LHCN-M2 (cell line): Measurements from ENCODE around the gene FAM227A. TPM values are rescaled to one million over a fixed set of nuclear protein-coding genes. Genes with fewer than 3 reads are reported as not detected.

Source experiments
- DNase-seq: peaks from one replicate; pipeline ENCODE4 v3.0.0-alpha.2; 2012; ENCODE audit warnings: low read depth
- polyA plus RNA-seq: library from polyadenylated mRNA; unstranded; fragments of >200 nt; gene quantifications from one replicate; pipeline ENCODE4 v1.2.1, GENCODE V29; 2012; ENCODE audit warnings: missing spikeins
- total RNA-seq: library from RNA; depleted of rRNA; stranded (reverse); fragments of >200 nt; gene quantifications from 2 replicates; pipeline ENCODE4 v1.2.3, GENCODE V29; 2014; rRNA removed

Gene FAM227A
- total RNA-seq = 0.51 and 1.4 TPM in 2 replicates
- polyA plus RNA-seq = 0.22 TPM

DNA sequence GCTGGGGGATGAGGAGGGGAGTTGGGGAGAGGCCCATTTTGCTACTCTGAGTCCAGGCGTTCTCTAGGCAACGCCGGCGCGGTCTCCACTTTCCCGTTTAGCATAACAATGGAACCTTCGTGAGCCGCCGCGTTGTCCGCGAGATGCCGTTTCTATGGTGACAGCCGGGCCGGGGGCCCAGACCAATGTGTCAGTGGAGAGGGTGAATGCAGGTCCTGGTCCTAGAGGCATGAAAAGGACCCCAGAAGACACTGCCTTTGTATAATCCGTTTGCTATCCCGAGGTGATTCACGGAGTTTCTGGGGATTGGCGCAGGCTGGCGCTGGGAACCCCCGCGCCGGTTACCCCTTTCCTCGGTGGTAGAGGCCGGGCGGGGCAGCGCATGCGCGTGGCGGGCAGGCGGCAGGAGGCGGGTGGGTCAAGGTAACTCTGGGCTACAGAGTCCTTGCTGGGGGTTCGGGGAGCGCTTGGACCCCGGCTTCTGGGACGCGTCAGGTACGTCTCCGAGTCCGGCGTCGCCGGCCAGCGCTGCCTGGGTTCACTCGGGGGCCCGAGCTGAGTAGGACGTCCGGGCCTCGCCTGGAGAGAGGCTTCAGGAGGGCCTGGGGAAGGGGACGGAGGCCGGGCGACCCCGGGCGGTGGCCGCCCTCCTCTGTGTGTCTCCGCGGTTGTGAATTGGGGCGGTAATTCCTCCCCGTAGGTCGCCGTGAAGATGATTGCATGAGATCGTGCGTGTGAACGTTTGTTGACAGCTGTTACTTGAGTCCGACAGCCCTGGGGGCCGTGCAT, at the start of gene FAM227A, which contains the start of gene CBY1:
Gene FAM227A (minus strand): TSS at position 137 of the 789 bp plus-strand sequence. CDS start 6,224 bp downstream, outside the sequence.
Gene CBY1 (plus strand): TSS at position 383 of the 789 bp plus-strand sequence. CDS start 11,417 bp downstream, outside the sequence.
- peak; percentile 83 for DNase-seq

DNA sequence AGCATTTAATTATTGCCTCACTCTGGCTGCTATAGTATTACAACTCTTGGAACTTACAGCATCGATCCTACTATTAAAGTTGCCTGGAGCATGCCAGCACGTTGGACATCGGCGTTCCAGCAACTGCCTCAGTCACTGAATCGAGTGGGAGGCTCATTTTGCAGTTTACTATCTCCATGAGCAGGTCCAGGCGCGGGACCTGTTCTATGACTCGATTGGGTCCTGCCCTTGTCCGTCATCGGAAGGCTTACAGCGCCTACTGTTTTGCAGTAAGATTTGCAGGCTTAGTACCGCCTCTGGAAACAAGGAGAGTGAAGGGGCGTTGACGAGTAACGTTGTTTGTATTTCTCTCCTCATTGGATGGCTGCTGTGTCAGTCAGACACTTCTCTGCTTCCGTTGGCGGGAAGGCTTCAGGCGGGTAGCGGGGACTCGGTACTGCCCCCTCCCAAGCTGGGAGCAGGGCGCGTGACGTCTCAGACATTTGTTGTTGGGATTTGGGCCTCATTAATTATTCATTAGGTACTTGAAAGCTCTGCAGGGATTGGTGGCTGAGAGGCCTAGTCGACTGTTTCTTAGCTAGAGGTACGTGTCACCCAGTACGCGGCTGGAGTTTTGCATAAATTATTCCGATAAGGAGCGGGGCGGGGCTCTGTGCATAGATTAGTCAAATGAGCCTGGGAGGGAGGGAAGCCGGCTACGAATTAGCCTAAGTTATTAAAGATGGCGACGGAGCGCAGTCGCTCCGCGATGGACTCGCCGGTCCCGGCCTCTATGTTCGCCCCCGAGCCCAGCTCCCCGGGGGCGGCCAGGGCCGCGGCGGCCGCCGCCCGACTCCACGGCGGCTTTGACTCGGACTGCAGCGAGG, 49.3 kb upstream of the FAM227A start, which contains the start of gene GTPBP1:
Gene GTPBP1 (plus strand): TSS at position 710 of the 866 bp plus-strand sequence. CDS start 12 bp downstream, at position 722.
- peak; percentile 100 for DNase-seq

DNA sequence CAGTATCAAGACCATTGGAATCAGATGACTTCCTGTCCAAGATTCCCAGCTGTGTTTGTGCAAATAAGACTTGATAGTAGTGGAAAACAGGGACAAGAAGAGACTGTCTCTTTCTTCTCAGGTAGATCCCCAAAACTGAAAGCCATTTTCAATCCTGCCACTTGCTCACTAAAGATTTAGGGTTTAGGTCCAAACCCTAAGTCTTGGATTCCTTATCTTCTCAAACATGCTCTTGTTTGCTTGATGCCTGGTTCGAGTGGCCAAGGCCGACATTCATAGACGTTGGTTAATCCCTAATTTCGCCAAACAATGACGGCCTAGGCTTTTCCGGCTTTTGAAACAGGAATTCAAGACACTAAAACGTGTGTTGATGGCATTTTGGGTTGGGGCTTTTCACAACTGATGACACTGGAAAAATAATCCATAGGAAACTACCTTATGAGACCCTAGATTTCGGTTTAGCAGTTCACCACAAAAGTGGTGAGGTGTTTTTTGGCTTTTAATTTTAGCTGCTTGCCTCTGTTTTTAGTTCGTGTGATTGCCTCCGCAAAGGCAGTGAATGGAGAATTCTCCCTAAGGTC, 48.6 kb upstream of the FAM227A start:
- no peak for DNase-seq

DNA sequence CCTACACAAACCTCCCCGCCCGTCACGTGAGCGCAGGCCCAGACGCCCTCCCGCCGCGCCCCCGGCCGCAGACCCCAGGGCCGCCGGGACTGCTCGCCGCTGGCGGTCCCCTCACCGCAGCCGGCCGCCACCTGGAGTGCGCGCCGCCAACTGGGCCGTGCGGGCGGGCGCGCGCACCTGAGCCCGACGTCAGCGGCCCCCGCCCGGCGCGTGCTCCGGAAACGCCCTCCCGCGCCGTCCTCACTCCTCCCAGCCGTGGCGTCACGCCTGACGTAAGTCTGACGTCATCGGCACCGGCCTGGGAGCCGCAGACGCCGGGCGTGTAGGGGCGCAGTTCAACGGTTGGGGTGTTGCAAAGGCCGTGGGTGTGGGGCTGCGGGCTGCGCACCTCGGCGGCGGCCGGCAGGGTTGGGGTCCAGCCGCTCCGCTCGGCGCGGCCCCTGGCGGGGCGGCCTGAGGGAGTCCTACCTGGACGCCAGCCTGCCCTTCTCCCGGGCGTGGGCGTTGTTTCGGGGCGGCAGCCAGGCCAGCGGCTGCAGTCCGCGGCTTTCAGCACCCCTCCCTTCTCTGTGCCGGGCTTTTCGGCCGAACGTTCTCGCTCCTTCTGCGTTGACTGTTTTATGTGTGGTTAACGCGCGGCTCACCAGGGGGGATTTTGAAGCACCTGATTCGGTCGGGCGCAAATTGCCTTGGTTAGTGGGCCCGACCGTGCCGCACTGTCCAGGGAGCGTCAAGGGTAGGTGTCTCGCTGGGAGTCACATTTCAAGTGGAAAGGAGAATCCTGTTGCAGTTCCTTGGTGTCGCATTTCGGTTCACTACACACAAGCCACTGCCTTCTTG, 44.8 kb upstream of the FAM227A start, which contains the start of gene JOSD1:
Gene JOSD1 (minus strand): TSS at position 155 of the 840 bp plus-strand sequence. CDS start 956 bp downstream, outside the sequence.
- peak; percentile 91 for DNase-seq

DNA sequence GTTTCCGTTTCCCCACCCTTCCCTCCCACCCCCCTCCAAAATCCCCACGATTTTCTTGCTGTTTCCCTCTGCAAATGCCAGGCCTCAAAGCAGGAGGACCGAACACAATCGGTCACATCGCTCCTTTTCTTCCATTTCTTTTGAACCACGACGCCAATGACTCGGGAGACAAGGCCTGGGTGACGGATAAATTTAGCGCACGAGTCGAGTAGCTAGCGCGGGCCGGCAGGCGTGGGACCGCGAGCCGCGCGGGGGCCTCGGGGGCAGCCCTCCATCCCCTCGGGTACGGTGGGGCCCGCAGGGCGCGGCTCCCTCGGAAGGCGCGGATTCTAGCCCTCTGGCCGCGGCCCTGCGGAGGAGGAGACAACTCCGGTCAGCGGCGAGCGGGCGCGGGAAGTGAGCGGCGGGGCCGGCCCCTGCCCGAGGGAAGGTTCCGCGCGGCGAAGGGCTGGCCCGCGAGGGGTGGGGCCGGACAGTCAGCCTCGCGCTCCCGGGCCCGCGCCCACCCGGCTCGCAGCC, 44.1 kb upstream of the FAM227A start:
- no peak for DNase-seq

DNA sequence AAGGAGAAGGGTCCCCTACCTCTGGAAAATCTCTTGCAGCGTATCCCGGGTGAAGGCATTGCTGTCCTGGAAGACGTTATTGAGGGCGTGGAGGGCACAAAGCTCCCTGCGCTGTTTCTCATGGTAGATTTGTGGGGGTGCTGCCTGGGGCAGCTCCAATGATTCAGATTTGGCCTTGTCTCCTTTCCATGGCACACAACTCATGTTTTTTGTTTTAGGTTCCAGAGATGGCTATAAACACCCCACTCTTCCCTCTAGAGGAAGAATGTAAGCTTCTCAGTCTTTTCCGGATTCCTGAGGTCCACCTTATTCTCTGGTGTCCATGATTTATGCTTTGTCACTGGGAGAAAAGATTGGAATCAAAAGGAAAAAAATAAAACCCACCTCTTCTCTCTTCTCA, 43.6 kb upstream of the FAM227A start:
- DNase-seq = peak; percentile 57

DNA sequence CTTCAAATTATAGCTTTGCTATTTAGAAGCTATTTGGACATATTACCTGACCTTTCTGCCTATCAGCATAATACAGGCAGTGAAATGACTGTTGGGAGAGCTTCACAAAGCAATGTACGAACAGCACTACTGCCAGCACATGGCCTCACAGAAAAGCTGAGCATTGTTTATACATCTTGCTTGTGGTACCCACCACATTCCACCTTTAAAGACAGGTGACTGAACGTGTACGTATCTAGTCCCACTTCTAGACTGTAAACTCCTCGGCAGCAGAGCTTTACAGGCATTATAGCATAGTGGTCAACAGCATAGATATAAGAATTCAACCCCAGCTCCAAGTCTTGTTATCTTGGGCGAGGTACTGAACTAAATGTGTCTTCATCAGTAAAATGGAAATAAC, 43.0 kb upstream of the FAM227A start:
- DNase-seq = no peak

DNA sequence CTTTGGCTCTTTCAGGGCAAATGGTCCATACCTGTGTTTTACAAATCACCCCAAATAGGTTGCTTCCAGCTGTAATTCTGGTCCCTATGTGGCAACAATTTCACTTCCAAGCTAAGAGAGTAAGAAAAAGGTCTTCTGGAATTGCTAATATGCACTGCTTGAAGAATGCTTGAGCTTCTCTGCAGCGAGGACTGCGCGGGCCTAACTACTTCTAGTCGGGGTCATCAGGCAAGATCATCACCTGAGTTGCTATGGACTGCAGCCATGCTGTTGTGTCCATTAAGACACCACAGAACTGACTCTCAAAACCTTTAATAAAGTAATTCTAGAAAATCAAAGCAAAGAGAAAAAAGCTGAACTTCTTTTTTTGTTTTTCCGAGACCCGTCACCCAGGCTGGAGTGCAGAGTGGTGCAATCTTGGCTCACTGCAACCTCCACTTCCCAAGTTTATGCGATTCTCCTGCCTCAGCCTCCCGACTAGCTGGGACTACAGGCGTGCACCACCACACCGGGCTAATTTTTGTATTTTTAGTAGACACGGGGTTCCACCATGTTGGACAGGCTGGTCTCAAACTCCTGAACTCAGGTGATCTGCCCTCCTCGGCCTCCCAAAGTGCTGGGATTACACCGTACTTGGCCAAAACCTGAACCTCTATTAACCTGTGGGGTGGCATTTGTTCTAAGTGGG, 42.4 kb upstream of the FAM227A start:
- no peak for DNase-seq

DNA sequence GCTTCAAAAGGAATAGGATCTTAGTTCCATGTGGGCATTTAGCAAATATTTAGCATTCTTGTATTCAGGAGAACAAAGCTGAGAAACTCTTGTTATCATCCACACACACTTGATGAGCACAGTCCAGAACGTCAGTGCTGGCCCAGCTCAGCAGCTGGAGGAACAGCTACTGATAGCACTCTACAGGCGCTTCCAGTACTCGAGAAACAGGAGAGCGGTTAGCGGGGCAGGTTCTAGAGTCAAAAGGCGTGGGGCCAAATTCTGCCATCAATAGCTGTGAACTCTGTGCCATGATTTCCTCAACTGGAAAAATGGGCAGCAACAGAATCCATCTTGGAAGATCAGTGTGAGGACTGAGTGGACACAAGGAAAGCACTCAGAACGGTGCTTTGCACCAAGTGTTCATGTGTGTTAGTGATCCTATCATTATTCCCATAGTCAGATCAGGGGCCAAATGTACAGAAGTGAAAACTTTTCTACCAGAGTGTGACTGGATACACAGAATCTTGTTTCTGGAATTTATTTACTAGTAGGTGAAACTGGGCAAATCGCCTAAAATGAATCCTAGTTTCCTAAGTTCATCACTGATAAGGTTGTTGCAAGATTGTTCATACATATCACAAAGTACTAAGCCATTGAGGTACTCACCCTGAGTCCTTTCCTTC, 41.4 kb upstream of the FAM227A start:
- peak; percentile 14 for DNase-seq

DNA sequence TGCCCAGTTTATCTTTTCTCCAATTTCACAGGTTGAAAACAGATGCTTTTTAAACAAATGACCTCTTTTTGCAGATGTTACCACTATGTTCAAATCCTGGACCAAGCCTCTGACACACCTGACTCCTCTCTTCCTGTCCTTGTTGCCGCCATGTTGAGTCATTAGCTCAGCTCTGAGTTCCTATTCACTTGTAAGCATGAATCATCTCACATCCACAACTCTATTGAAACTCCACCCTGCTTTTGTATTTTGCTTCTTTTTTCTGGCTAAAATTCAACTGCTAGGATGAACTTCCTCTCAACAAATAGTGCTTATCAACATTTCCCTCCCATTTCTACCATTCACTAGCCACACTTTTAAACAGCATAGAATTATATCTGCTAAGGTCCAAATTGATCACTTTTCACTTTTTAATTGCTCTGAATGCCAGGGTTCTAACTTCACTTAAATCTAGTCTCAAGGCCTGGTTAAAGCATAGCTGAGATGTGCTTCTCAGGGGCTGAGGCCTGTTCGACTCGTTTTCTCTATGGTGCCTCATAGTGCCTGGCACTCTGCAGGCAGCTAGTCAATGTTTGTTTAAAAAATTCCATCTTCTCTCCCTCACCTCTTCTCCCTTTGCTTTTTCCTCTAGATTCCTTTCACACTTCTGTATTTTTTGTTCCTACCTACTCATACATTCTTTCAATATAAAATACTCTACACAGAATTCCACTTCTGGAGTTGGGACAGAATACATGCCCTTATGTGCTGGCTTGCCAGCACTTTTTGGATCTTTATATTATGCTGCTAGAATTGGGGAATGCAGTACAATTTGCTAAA, 40.6 kb upstream of the FAM227A start:
- DNase-seq = peak; percentile 80

DNA sequence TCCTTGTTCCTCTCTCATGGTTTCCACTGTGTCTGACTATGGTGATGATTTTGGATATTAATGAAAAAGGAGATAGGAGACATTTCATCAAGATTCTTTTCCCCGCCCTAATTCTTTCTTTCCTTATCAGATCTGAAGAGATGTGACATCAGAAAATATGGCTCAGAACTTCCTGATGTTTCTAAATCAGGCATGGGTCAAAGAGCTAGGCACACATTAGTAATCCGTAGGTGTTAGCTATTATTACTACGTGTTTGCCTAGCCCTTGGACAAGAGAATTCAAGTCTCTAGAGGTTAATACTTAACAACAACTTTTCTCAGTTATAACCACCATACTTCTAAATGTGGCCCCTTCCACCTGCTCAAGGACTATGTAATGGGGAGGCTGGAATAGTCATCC, 38.7 kb upstream of the FAM227A start:
- DNase-seq = no peak

DNA sequence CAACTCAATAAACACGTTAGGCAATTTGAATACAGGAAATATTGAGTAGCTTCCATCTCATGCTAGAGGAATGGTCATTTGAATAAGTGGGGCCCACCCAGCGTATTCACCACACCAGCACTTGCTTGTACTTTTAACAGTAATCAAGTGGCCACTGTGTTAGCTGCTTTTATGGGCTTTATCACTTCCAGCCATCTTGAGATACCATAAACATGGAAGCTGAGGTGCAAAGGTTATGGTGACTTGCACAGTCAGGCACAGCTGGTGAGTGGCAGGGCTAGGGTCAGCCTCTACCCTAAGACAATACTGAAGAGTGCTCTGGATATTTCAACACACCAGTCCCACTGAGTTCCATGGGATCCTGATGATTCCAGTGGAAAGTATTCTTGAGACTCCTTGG, 37.9 kb upstream of the FAM227A start:
- DNase-seq = no peak

DNA sequence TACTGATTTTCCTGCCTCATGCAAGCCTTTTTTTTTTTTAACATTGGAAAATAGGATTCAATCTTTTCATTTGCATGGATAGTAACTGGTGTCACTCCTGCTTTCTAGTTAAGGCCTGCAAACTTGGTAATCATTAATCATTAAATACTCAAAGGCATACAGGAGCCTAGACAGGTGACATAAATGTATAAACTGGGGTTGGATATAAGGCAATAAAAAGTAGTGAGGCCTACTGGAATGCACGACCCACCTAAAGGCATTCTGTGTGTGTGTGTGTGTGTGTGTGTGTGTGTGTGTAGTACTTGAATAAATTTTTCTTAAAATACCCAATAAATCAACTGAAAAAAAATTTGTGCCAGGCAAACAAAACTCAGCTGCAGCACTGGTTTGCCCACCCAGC, 33.5 kb upstream of the FAM227A start:
- no peak for DNase-seq

DNA sequence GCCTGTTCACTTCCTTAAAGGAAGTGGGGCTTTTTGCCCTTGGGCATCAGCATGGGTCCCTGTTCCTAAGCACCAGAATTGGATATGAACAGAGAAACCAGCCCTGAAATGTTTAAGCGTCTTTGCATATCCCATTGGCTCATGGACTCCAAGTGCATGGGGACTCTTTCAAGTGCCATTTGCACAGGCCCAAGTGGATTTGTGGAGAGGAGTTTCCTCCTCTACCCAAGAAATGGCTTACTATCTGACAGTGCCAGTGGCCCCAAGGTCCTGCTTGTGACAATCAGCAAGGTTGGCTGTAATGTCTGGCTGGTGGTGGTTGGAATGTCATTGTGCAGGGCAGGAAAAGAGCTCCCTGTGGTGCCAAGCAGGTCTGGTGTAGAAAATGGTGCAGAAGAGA, 29.6 kb upstream of the FAM227A start:
- DNase-seq = no peak

DNA sequence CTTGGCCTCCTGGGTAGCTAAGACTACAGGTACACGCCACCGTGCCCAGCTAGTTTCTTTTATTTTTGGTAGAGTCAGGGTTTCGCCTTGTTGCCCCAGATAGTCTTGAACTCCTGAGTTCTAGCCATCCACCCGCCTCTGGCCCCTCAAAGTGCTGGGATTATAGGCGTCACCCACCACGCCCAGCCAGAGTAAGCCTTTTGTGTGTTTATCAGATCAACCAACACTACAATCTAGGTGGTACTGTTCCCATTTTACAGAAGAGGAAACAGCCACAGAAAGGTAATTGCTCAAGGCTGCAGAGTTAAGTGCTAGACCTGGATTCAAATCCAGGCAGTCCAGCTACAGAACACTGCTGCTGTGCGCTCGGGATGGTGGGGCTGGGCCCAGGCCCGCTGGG, 28.7 kb upstream of the FAM227A start:
- no peak for DNase-seq

DNA sequence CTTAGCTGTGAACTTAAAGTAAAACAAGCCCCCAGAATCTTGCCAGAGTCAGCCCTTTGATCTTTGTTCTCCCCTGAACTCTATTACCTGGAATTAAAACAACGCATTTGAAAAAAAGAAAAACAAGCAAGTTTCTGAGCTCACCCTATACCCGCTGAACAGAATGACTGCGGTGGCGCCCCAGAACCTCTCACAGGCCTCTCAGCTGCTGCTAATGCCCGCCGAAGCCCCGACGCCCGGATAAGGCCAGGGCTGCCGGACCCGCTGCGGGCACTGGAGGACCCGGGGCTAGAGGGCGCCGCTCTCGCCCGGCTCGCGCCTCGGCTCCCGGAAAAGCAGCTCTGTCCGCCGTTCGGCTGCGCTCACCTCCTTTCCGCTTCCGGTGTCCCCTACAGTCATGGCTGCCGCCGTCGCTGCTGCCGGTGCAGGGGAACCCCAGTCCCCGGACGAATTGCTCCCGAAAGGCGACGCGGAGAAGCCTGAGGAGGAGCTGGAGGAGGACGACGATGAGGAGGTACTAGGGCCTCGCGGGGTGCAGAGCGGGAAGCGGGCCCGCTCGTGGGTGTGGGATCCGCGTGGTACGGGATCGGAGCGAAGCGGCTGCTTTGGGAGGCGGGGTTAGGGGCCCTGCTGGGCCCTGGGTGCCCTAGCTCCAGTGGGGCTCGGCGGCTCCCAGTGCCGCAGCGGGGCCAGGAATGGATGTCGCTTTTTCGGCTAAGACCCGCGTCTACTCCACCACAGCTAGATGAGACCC, 25.6 kb upstream of the FAM227A start, which contains the start of gene TOMM22:
Gene TOMM22 (plus strand): TSS at position 376 of the 754 bp plus-strand sequence. CDS start 22 bp downstream, at position 398.
- DNase-seq = peak; percentile 86

DNA sequence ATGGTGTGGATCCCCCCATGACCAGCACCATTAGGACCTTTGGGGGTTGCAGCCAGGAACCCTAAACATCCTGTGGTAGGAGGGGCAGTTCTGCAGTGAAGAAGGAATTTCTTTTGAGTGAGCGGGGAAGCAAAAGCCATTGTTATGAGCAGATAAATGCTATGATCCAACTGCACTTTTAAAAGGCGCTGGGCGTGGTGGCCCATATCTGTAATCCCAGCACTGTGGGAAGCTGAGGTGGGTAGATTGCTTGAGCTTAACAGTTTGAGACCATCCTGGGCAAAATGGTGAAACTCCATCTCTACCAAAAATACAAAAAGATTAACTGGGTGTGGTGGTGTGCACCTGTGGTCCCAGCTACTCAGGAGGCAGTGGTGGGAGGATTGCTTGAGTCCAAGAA, 19.6 kb upstream of the FAM227A start:
- DNase-seq = no peak

DNA sequence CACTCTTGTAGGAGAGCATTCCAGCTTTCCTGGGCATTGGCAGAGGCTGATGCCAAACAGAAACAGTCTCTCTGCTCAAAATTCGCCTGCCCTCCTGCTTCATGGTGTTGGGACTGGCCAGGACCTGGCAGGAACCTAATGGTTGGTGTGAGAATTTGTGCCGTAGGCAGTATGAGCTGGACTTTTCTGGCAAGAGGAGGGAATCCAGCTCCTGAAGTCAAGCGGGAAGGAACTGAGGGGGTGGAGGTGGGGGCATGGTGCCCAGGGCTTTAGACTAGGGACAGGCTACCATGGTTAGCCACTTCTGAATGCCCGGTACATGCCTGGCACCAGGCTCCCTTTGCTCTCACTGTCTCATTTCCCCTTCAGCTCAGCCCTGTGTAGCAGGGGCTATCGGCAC, 18.7 kb upstream of the FAM227A start:
- DNase-seq = no peak
